MM.1S (cell line): ENCODE data around the gene XYLT1.

ENCODE experiments used
- DNase-seq: peaks from one replicate; pipeline ENCODE4 v3.0.0-alpha.2; 2015
- H2AFZ ChIP-seq: fragments of 300-600 bp; sonication (generic); 2 replicates; pipeline ENCODE4 v1.6.0; 2016; ENCODE audit warnings: antibody characterized with exemption, low read length
- H3F3A ChIP-seq: fragments of 300-600 bp; sonication (generic); 2 replicates; pipeline ENCODE4 v1.6.1; 2016; ENCODE audit warnings: mild to moderate bottlenecking, antibody characterized with exemption, low read length, moderate library complexity, mixed read lengths; ENCODE audit not compliant: insufficient read depth
- H3K27ac ChIP-seq: fragments of 300-600 bp; sonication (generic); 2 replicates; pipeline ENCODE4 v1.5.1; 2016; ENCODE audit warnings: mild to moderate bottlenecking, low read length
- H3K27me3 ChIP-seq: fragments of 300-600 bp; sonication (generic); replicated peaks from 2 replicates; pipeline ENCODE4 v1.6.0; 2016; ENCODE audit warnings: low read length; ENCODE audit not compliant: insufficient read depth
- H3K36me3 ChIP-seq: fragments of 300-600 bp; sonication (generic); replicated peaks from 2 replicates; pipeline ENCODE4 v1.6.1; 2016; ENCODE audit warnings: mild to moderate bottlenecking, low read length, mixed read lengths; ENCODE audit not compliant: insufficient read depth
- H3K4me1 ChIP-seq: fragments of 300-600 bp; sonication (generic); 2 replicates; pipeline ENCODE4 v1.6.1; 2016; ENCODE audit warnings: low read length, mixed read lengths
- H3K4me2 ChIP-seq: fragments of 300-600 bp; sonication (generic); 2 replicates; pipeline ENCODE4 v1.6.0; 2016; ENCODE audit warnings: low read depth, low read length
- H3K4me3 ChIP-seq: fragments of 300-600 bp; sonication (generic); 2 replicates; pipeline ENCODE4 v1.5.1; 2016; ENCODE audit warnings: low read length, mixed read lengths
- H3K79me2 ChIP-seq: fragments of 300-600 bp; sonication (generic); 2 replicates; pipeline ENCODE4 v1.6.1; 2016; ENCODE audit warnings: mixed run types, low read length, mixed read lengths
- H3K9ac ChIP-seq: fragments of 300-600 bp; sonication (generic); 2 replicates; pipeline ENCODE4 v1.6.1; 2016; ENCODE audit warnings: low read length, mixed read lengths
- H3K9me2 ChIP-seq: fragments of 300-600 bp; sonication (generic); replicated peaks from 2 replicates; pipeline ENCODE4 v1.6.1; 2016; ENCODE audit warnings: mild to moderate bottlenecking, low read length, mixed read lengths; ENCODE audit not compliant: insufficient read depth
- H3K9me3 ChIP-seq: fragments of 300-600 bp; sonication (generic); replicated peaks from 2 replicates; pipeline ENCODE4 v1.6.1; 2016; ENCODE audit warnings: mild to moderate bottlenecking, low read length, mixed read lengths; ENCODE audit not compliant: insufficient read depth
- H4K20me1 ChIP-seq: fragments of 300-600 bp; sonication (generic); 2 replicates; pipeline ENCODE4 v1.6.1; 2016; ENCODE audit warnings: mild to moderate bottlenecking, low read length, moderate library complexity, mixed read lengths; ENCODE audit not compliant: insufficient read depth
- EZH2 ChIP-seq: fragments of 300-600 bp; sonication (generic); optimal IDR thresholded peaks from 2 replicates; pipeline ENCODE3; 2017; ENCODE audit warnings: low read depth, mild to moderate bottlenecking, antibody characterized with exemption, low read length, mixed read lengths
- EZH2phosphoT487 ChIP-seq: fragments of 300-600 bp; sonication (generic); IDR thresholded peaks from 2 replicates; pipeline ENCODE4 v1.6.1; 2018; ENCODE audit warnings: antibody characterized with exemption, low read length
- TF ChIP-seq, protein P1 (sequence below): fragments of 300-600 bp; sonication (generic); IDR thresholded peaks from 2 replicates; pipeline ENCODE4 v1.5.1; 2016; ENCODE audit warnings: antibody characterized with exemption, low read length, mixed read lengths

XYLT1 gene

DNA sequence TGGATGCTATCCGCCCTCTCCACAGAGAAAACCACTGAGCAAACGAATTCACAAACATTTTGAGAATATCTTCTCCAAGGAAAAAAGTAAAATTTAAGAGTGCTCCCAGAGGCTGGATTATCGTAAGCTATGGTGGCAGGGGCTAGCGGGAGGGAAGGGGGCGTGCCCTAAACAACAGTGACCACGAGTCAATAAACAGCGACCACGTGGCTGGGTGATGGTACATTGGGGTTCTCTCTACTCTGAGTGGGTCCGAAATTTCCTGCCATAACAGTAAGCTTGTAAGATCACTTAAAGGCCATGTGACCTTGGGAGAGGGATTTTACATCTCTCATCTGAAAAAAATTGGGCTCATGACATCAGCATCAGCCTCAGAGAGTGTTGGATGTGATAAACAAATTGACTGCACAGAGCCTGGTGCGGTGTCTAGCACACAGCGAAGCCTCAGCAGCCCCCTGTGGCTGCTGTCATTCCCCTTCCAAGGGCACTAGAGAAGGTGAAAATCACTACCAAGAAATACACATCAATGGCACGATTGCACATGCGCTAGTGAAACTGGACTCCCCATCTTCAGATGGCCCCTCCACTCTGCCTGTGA, 213.2 kb downstream of the XYLT1 start:
- Histone ChIP-seq H3F3A (peaks cover 20% of the 10 kb centered on the region), H2AFZ (no peak overlapping the region), H3K79me2 (peaks cover 57% of the 10 kb centered on the region), H3K4me2 (peak overlapping the region; percentile 93; the same call in 1 of the 2 replicates), H3K27me3 (no peaks in the 10 kb centered on the region), H3K4me3 (no peak overlapping the region), H3K9ac (no peak overlapping the region), H3K9me2 (no peaks in the 10 kb centered on the region), H3K9me3 (no peaks in the 10 kb centered on the region), H3K36me3 (no peaks in the 10 kb centered on the region), H3K27ac (no peak overlapping the region), H3K4me1 (peaks cover 42% of the 10 kb centered on the region), H4K20me1 (no peaks in the 10 kb centered on the region)
- no peak for TF ChIP-seq EZH2
- no peak for TF ChIP-seq EZH2phosphoT487
- TF ChIP-seq, protein P1, sequence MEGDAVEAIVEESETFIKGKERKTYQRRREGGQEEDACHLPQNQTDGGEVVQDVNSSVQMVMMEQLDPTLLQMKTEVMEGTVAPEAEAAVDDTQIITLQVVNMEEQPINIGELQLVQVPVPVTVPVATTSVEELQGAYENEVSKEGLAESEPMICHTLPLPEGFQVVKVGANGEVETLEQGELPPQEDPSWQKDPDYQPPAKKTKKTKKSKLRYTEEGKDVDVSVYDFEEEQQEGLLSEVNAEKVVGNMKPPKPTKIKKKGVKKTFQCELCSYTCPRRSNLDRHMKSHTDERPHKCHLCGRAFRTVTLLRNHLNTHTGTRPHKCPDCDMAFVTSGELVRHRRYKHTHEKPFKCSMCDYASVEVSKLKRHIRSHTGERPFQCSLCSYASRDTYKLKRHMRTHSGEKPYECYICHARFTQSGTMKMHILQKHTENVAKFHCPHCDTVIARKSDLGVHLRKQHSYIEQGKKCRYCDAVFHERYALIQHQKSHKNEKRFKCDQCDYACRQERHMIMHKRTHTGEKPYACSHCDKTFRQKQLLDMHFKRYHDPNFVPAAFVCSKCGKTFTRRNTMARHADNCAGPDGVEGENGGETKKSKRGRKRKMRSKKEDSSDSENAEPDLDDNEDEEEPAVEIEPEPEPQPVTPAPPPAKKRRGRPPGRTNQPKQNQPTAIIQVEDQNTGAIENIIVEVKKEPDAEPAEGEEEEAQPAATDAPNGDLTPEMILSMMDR = no peak
- DNase-seq = no peak

DNA sequence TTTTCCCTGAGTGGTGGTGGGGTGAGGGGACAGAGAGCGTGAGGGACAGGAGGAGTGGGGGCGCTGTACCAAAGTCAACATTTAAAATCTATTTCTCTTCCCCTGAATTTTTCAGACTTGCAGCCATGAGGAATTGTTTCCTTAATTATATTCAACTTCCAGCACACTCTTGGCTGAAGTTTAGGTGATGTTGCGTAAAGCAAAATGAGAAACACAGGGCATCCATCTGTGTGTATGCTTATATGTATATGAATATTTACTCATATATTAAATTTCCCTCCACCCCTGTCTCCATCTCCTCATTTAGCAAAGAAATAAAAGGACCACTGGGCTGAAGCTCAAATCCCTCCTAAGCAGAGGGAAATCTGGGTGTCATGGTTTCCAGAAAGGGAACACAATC, 218.1 kb downstream of the XYLT1 start:
- Histone ChIP-seq H3K9me3 (no peaks in the 10 kb centered on the region), H3F3A (no peaks in the 10 kb centered on the region), H4K20me1 (no peaks in the 10 kb centered on the region), H3K36me3 (no peaks in the 10 kb centered on the region), H3K27ac (no peak overlapping the region), H3K4me2 (no peak overlapping the region), H2AFZ (no peak overlapping the region), H3K27me3 (no peaks in the 10 kb centered on the region), H3K4me3 (no peak overlapping the region), H3K79me2 (peaks cover 72% of the 10 kb centered on the region), H3K9me2 (no peaks in the 10 kb centered on the region), H3K4me1 (peaks cover 3% of the 10 kb centered on the region; the same call in 1 of the 2 replicates), H3K9ac (no peak overlapping the region)
- TF ChIP-seq EZH2phosphoT487 = no peak
- no peak for TF ChIP-seq EZH2
- TF ChIP-seq, protein P1 = no peak
- no peak for DNase-seq

DNA sequence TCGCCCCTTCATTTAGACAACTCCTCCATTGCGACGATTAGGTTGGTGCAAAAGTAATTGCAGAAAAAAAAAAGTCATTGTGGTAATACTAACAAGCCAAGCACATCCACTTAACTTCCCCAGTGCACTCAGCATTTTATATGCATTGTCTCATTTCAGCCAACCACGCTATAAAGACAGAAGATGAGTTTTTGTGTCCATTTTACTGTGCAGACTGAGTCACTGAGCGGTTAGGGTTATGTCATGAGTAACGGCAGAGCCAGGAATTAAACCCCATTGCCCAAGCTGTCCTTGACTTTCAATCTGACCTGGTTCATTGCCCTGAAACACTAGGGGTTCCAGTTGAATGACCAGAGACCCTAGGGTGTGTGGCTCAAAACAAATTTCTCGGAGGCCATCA, 218.7 kb downstream of the XYLT1 start:
- Histone ChIP-seq H2AFZ (no peak overlapping the region), H3K27ac (no peak overlapping the region), H3K9me3 (no peaks in the 10 kb centered on the region)

More for the DNA sequence above, 218.7 kb downstream of the XYLT1 start:
- Histone ChIP-seq H3K9me2 (no peaks in the 10 kb centered on the region), H3K4me3 (no peak overlapping the region), H3K36me3 (no peaks in the 10 kb centered on the region), H3K4me1 (peaks cover 2% of the 10 kb centered on the region; the same call in 1 of the 2 replicates), H3K79me2 (peaks cover 70% of the 10 kb centered on the region), H3K4me2 (no peak overlapping the region), H3K27me3 (no peaks in the 10 kb centered on the region), H3K9ac (no peak overlapping the region), H3F3A (no peaks in the 10 kb centered on the region), H4K20me1 (no peaks in the 10 kb centered on the region)
- no peak for TF ChIP-seq EZH2phosphoT487
- TF ChIP-seq, protein P1 = no peak
- no peak for TF ChIP-seq EZH2
- no peak for DNase-seq
